Fibroblast of skin of right quadriceps (primary cell): Measurements from ENCODE around the gene ALDH16A1.
A peak's percentile ranks its signal among the peaks of the same experiment; 100 is the strongest.

Experiments
- DNase-seq: peaks from one replicate; pipeline ENCODE4 v3.0.0-alpha.2; 2013

The ALDH16A1 gene

GRCh38 chr19:49453013-49453756 is at the start of gene ALDH16A1:
ALDH16A1 (plus strand) TSS chr19:49453225; CDS start chr19:49453332, 107 bp downstream.
- DNase-seq: peak; percentile 98

DNA sequence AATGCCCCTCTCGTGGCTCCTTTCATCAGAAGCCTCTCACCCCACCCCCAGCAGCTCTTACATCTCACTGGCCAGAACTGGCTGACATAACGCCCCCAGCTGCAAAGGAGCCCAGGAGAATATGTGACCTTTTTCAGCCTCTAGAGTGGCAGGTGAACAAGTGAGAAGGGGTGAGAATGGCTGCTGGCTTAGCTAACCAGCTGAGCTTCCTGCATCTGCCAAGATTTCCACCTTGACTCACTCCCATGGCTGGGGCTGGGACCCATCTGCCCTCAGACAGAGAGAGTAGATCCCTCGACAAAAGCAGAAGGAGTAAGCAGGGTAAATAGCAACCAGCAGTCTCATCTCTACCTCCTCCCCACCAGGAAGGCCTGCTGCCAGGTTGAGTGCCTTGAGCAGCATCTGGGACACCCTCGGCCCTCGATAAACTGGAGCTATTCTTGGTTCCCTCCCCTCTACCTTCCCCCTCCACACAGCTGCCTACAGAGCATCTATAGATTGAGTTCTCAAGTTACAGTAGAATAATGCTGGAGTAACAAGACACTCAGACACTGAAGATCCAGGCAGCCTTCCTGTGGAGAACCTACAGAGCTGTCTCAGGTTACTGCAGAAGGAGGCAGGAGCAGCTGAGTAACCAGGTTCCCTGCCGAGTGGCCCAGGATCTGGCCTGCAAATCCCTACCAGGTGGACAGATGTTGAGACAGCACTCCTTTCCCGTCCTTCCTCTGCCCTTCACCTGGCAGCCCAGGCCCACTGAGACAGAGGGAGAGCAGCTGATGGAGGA is 49.4 kb upstream of the ALDH16A1 start:
- peak; percentile 64 for DNase-seq

- no peak for DNase-seq
These were observed 45.9 kb upstream of the ALDH16A1 start for GRCh38 chr19:49407079-49407478.

GRCh38 chr19:49407482-49408015 is 45.5 kb upstream of the ALDH16A1 start:
- DNase-seq: no peak

- DNase-seq: peak; percentile 19
These were observed 44.1 kb upstream of the ALDH16A1 start for GRCh38 chr19:49408816-49409440.

DNA sequence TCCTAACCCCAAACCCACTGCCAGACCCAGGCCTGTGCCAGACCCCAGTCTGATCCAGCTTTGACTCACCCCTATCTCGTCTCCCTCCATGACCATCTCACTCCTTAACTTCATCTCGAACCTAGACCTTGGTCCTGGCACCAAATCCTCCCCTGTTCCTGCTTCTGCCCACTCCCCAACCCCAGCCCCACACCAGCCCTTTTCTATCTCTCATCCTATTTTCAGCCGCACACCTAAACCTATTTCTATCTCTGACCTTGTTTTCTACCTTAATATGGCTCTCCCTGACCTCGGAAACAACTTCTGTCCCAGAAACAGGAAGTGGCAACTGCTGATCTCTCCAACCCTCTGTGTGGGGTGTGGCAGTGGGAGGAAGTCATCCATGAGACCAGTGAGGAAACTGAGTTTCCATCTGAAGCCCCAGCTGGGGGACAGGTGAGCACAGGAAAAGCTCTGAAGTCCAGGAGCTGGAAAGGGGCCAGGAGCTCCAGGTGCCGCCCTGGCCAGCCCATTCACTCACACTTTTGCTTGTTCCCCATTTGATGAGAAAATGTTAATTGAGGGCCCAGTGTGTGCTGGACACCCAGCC is 43.5 kb upstream of the ALDH16A1 start:
- DNase-seq: no peak

- DNase-seq: no peak
These were observed 41.2 kb upstream of the ALDH16A1 start for GRCh38 chr19:49411681-49412326.

- DNase-seq: peak; percentile 47
These were observed 39.7 kb upstream of the ALDH16A1 start for GRCh38 chr19:49413348-49413747.

GRCh38 chr19:49414256-49414655 is 38.8 kb upstream of the ALDH16A1 start:
- DNase-seq: no peak

- DNase-seq: no peak
These were observed 37.8 kb upstream of the ALDH16A1 start for GRCh38 chr19:49415102-49415809.

GRCh38 chr19:49415810-49416200 is 37.2 kb upstream of the ALDH16A1 start:
- no peak for DNase-seq

DNA sequence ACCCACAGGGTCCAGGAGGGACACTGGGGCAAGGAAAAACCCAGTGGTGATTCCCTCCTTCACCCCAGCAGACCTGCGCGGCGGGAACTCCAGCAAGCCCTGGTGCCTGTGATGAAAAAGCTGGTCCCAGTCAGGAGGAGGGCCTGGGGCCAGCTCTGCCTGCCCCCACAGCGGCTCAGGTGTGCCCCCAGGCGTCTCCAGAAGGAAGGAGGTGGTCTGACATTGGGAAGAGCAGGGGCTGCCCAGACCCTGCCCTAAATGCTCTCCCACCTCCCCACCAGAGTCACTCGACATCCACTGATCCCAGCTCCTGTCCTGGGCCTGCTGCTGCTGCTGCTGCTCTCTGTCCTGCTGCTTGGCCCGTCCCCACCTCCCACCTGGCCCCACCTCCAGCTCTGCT is 35.9 kb upstream of the ALDH16A1 start:
- DNase-seq: no peak

DNA sequence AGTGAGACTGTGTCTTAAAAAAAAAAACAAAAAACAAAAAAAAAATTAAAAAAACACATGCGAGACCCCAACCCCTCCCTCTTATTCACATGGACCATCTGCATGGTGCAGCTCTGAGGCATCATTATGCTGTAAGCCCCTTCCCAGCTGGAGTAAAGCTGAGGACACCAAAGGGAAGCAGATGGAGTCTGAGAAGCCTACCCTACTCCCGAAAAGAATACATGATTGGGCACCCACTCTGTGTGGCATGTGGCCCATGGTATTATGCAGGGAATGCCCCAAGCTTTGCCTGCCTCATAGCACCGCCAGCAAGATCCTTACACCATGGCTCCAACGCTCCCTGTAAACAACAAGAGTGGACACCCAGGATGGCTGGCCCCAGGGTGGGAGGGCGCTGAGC is 34.5 kb upstream of the ALDH16A1 start:
- no peak for DNase-seq

DNA sequence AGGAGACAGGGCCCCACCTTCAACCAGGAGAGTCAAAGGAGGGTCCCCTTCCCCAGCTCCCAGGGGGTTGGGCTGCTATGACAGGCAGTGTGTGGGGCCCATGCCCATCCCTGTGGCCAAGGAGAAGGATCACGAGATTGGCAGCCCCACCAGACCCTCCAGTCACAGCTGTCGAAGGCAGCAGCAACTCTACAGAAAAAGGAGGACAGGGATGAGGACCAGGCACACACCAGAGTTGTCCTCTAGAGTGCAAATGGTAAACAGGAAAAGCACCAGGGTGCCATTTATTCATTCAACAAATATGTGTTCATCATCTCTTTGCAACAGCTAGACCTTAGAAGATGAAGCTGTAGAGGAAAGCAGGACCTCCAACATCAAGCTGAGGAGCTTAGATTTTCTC is 33.9 kb upstream of the ALDH16A1 start:
- DNase-seq: no peak

DNA sequence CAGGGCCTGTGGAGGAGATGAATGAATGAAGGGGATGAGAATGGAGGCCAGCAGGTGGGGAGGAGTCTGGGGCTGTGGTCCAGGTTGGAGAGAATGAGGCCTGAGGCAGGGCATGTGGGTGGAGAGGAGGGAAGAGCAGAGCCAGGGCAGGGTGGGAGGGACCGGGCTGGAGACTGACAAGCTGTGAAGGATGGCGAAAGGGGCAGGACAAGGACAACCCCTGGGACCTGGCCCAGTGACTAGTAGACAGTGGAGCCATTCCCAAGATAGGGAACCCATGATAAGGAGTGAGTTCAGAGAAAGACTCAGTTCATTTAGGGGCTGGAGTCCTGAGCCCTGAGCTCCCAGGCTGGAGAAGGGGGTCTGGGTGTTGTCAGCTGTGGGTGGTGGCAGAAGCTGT is 32.8 kb upstream of the ALDH16A1 start:
- no peak for DNase-seq

GRCh38 chr19:49421039-49421877 is 31.8 kb upstream of the ALDH16A1 start:
- DNase-seq: peak; percentile 35

DNA sequence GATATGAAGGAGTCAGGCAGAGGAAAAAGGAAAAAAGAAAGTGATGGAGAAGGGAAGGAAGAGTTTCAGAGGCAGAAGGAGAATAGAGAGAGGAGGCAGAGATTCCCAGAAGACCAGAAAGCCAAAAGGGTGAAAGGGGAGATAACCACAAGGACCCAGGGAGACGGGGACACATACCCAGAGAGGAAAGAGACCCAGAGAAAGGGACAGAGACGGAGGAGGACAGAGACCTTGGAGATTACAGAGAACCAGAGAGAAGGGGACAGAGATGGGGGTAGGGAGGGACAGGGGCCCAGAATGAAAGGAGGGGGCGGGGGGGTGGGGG is 31.2 kb upstream of the ALDH16A1 start:
- no peak for DNase-seq

DNA sequence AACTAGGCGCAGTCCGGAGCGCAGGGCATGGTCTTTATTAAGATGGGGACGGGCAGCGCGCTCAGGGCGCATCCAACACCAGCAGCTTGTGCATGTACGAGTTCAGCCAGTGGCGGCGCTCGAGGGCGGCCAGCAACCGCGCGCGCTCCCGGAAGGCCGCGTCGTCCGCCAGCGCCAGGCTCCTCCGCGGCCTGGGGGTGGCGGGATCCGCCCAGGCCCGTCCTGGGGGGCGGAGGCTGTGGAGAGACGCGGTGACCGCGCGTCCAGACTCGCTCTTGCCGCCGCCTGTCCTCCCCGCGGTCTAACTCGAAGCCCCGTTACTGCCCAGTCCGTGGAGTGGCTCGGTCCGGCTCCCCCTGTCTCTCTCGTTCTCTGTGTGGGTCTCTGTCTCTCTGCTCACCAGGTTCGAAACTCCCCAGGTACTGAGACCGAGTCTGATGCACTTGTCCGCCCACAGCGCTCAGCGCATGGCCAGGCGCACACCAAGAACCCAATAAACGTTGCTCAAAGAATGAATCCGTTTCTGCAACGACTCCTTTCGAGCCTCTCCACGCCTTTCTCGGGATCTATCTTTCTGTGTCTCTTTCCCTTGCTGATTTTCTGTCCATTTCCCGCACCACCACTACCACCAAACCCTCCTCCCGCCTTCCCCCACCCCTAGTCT is 30.5 kb upstream of the ALDH16A1 start:
- DNase-seq: no peak

DNA sequence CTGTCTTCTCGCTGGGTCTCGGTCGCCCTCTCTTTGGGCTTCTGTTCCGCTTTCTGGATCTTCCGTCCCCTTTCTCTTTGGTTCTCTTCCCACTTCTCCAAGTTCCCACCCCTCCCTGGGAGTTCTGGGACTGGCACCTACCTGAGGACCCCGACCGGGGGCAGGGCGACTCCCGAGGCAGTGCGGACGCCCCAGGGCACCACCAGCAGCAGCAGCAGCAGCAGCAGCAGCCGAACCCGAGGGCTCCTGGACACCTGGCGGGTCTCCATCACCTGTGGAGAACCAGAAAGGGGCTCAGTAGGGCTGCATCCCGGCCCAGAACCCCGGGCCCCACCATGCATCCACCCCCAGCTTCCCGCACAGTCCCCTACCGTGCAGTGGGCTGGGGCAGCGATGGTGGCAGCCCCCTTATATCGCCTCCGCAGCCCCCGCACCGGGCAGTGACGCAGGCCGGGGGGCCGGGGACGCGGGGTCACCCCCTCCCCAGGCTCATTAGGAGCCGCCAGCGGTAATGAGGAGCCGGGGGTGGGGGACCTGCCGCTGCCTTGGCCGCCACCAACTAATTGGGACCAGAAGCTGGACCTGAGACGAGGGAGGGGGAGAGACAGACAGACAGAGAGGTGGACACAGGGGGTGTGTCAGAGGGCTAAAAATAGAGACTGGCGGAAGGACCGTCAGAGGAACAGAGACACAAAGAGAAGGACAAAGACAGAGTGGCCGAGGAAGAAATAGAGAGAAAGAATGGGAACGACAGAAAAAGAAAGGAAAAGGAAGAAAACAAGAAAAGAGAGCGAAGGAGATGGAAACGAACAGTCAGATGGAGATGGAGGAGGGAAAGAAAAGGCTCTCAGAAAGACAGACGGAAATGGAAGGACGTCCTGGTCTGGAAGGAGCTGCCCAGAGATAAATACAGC is 29.7 kb upstream of the ALDH16A1 start, which contains the start of gene PTH2:
Gene PTH2, minus strand, starts transcription at position 371 of the 914 bp plus-strand sequence. Its CDS starts 102 bp downstream, at position 269.
- no peak for DNase-seq
